ENCODE results near the gene IFNAR1.
A peak's percentile ranks its signal among the peaks of the same experiment; 100 is the strongest.
"Not testable (repeated sequence)": the region's sequence is repeated elsewhere in the genome, so short reads cannot be mapped to it uniquely, and the experiment has no call there.

Gene IFNAR1

GRCh38 chr21:33308586-33309490, 15.9 kb upstream of the IFNAR1 start:
- peak; percentile 55 for DNase-seq

- DNase-seq: no peak
Observed at GRCh38 chr21:33309778-33310177, 15.0 kb upstream of the IFNAR1 start.

- no peak for DNase-seq
Observed at GRCh38 chr21:33312121-33312520, 12.6 kb upstream of the IFNAR1 start.

- DNase-seq: no peak
Observed at GRCh38 chr21:33313183-33313582, 11.6 kb upstream of the IFNAR1 start.

- DNase-seq: no peak
Observed at GRCh38 chr21:33313611-33314010, 11.2 kb upstream of the IFNAR1 start.

DNA sequence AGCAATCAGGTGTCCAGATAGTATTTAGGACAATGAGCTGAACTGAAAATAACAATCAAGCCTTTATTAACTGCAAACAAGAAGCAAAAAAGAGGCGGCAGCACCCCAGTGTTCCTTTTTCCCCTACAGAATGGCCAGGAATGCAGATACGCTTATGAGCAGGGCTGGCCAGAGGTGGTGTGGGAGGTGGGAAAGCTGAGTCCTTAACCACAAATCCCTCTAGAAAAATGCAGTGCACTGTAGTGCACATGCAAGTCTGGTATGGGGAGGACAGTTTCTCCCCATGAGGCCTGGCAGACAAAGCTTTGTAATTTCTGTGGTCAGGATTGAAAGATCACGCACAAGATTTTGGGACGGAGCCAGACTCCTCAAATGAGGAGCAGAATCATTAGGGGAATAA, 10.7 kb upstream of the IFNAR1 start:
- DNase-seq: peak; percentile 80

- DNase-seq: no peak
Observed at GRCh38 chr21:33315946-33316710, 8.6 kb upstream of the IFNAR1 start.

GRCh38 chr21:33317145-33317544, 7.6 kb upstream of the IFNAR1 start:
- peak; percentile 7 for DNase-seq

DNA sequence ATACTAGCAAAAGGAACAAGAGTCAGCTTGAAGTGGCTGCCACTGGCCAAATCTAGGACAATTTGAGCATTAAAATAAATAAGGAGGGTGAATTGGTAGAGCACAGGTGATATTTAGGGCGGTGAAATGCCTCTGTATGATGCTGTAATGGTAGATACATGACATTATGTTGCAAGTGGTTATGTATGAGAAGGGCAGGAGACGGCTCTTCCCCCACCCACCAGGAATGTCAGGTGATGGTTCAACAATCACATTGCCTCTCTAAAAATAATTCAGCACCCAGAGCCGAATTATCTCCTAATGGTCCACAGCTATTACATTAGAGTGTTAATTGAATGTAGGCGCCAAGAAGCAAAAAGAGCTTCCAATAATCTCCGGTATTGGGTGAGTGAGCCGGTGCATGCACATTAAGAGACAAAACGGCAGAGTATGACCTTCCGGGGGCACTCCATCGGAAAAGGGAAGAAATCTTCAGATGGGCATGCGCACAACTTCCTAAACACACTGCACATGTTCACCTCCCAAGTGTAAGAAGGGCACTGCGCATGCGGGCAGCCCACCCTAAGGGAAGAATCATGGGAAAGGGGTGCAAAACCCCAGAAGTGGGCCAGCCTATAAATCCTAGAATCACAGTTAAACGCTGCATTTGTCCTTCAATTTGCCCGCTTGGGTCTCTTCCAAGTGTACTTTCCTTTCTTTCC, 6.8 kb upstream of the IFNAR1 start:
- no peak for DNase-seq

- not testable (repeated sequence) for DNase-seq
Observed at GRCh38 chr21:33321005-33321404, 3.8 kb upstream of the IFNAR1 start.

GRCh38 chr21:33323610-33324009, 1.2 kb upstream of the IFNAR1 start:
- DNase-seq: not testable (repeated sequence)

DNA sequence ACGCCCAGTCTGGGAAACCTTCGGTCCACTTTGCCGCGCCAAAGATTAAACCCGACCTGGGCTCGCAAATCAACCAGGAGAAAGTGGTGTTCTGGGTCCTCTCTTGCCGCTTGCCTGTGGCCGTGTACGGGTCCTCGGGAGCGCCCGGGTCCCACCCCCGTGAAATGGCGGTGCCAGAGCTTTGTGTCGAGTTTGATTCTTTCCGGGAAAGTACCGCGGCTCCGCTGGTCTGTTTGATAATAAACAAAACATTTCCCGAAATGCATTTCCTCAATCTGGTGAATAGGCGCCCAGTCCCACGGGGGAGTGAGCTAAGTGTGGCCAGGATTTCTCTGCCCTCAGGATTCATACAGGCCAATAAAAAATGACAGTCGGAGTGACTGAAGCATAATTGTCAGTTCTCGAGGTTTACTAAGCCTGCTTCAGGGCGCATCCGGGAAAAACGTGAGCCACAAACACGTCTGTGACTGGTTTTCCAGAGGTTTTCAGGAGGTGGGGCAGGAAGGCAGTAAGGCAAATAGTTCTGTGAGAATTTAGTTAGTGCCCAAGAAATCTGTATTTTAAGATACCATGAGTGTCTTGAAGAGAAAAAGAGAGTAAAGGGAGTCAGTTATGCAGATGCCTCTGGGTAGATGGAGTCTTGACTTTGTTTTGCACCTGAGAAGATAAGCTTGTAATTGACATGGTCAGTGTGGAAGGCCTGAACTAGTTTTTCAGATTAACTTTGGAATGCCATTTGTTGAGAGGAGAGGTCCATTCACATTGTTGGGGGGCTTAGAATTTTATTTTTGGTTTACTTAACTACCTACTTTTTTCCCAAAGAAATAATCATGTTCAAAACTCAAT, 675 bp downstream of the IFNAR1 start:
- peak; percentile 72 for DNase-seq

DNA sequence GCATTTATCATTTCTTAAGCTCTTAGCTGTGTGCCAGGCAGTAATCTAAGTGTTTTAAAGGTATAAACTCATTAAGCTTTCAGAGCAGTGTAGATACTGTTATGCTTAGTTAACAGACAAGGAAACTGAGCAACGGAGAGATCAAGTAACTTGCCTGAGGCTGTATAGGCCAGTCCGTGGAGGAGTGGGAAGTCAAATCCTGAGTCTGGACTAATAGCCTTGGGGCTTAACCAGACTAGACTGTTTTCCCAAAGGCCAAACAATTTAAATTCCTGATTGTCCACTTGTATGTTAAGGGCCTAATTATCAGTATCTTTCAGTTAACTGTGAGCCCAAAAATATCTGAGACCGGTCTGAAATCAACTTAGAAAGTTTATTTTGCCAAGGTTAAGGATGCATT, 2.6 kb downstream of the IFNAR1 start:
- no peak for DNase-seq

GRCh38 chr21:33327792-33328433, 3.1 kb downstream of the IFNAR1 start:
- DNase-seq: no peak

DNA sequence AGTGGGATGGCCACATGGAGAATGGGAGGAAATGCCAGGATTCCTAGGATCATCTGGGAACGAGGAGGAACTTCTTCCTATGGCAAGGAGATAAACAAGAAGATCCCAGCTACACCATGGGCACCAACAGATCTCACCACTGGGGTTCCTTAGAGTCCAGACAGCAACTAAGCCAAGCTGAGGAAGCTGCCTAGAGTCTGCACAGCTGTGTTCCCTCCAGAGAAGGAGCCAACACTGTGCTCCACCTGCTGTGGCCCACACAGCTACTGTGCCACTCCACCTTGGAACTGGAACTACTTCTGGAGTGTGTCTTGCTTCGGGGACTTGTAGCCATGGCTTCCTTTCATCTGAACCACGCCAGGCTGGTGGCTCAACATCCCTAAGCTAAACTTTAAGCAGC, 6.0 kb downstream of the IFNAR1 start:
- no peak for DNase-seq

DNA sequence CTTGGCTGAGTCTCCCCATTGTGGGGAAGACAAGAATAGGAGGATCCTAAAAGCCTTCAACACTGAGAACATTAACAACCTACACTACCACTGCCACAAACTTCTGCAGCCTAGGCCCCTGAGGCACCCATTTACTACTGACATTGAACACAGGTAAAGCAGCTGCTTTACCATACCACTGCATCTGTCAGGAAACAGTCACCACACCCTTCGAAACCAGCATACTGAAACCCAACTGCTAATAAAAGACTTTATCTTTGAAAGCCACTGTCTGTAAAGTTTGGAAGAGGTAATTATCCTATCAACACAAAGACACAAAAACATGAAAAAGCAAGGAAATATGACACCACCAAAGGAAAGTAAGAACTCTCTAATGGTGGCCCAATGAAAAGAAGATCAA, 7.4 kb downstream of the IFNAR1 start:
- no peak for DNase-seq

GRCh38 chr21:33334191-33334590, 9.4 kb downstream of the IFNAR1 start:
- DNase-seq: no peak

DNA sequence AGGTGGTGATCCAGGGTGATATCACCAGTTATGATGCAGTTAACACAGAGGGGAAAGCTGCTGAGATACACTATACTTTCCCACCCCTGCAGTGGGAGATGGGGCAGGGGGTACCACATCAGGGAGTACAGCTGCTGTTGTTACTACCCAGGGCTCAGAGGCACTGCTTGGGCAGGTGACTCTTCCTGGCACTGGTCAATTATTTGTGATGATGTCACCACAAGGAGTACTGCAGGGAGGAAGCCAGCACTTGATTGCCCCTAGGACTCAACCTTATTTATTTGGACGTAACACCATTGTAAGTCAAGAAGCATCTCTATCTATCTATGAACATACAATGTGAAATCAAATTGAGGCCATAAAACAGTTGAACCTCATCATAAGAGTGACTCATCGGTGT, 10.1 kb downstream of the IFNAR1 start:
- DNase-seq: no peak

GRCh38 chr21:33339135-33339534, 14.4 kb downstream of the IFNAR1 start:
- no peak for DNase-seq

DNA sequence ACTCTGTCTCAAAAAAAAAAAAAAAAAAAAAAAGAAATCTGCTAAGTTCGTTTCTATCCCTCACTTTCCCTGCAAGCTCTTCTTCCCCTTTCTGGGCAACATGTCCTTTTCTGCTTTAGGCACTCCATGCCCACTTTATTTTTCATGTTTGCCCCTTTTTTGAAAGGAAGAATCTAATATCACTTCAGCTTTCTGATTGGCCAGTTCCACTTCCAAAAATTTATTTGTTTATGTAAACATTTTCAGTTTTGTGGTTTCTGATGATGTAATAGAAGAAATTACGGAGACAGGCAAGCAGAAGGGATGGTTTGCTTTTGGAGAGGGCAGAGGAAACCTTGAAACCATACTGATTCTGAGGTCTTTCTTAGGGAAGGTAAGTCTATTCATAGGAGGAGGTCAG, 15.1 kb downstream of the IFNAR1 start:
- DNase-seq: no peak

DNA sequence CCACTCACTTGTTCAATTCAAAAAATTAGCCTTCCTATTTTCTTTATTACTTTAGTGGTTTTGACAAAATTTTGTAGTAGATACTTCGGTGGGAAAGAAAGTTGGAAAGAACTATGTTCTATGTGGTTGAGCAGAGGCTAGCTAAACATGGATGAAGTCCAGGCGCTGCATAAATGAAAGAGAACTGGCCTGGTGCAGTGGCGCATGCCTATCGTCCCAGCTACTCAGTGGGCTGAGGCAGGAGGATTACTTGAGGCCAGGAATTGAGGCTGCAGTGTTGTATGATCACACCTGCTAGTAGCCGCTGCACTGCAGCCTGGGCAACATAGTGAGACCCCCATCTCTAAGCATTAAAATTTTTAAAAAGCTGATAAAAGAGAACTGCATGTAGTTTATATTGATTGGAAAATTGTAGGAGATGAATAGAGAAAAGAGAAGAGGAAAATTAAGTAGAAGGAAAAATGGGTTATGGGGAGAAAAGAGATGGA, 21.0 kb downstream of the IFNAR1 start:
- no peak for DNase-seq

DNA sequence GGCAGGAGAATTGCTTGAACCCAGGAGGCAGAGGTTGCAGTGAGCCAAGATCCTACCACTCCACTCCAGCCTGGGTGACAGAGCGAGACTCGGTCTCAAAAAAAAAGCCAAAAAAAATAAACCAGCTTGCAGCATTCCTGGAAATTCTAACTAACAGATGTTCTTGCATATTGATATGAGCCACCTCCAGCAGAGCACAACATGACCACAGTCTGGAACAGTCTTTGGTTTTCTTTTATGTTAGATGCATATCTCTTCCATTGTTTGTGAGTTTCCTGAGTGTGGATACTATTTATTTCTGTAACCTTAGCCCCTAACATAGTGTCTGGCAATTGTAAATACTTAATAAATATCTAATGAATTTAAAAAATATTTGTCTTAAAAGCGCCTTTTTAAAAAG, 23.9 kb downstream of the IFNAR1 start:
- no peak for DNase-seq
